ENCODE results near the gene TRAF3.

Gene TRAF3

DNA sequence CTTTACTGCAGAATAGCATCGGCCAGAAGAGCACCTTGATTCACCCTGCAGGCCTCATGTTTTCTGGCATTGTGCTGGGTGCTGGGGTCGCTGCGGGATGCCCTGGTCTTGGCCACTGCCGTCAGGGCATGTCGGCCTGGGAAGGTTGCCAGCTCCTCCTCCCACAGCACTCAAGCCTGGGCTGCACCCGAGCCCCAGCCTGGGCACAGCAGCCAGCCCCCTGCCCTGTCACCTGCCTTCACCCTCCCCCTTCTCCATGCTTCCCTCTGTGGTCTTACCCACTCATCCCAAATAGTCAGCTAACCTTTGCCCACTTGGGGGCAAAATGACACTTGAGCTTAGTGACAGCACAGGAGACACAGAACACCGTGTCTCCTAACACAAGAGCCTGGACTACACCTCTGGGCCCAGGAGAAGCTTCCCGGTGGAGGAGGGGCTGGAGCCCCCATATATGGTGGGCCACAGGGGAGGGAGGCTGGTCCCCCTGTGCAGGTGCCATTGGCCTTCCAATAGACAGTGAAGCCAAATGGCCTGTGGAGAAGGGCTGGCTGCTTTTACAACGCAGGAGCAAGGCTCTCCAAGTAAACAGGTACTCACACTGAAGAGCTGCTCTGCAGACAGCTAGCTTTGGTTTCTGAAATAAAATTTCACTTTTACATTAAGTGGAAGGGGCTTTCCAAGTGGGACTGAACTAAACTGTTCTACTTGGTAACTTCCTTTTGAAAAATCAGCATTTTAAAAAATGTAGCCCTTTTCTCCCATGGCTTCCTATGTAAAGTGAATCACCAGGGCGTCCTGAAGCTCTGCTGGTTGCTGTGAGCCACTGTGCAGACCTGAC lies 94.0 kb downstream of the TRAF3 start:
- TF ChIP-seq, protein P1, sequence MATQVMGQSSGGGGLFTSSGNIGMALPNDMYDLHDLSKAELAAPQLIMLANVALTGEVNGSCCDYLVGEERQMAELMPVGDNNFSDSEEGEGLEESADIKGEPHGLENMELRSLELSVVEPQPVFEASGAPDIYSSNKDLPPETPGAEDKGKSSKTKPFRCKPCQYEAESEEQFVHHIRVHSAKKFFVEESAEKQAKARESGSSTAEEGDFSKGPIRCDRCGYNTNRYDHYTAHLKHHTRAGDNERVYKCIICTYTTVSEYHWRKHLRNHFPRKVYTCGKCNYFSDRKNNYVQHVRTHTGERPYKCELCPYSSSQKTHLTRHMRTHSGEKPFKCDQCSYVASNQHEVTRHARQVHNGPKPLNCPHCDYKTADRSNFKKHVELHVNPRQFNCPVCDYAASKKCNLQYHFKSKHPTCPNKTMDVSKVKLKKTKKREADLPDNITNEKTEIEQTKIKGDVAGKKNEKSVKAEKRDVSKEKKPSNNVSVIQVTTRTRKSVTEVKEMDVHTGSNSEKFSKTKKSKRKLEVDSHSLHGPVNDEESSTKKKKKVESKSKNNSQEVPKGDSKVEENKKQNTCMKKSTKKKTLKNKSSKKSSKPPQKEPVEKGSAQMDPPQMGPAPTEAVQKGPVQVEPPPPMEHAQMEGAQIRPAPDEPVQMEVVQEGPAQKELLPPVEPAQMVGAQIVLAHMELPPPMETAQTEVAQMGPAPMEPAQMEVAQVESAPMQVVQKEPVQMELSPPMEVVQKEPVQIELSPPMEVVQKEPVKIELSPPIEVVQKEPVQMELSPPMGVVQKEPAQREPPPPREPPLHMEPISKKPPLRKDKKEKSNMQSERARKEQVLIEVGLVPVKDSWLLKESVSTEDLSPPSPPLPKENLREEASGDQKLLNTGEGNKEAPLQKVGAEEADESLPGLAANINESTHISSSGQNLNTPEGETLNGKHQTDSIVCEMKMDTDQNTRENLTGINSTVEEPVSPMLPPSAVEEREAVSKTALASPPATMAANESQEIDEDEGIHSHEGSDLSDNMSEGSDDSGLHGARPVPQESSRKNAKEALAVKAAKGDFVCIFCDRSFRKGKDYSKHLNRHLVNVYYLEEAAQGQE (IDR thresholded peaks at IDR 0.05; ENCODE audit: insufficient read depth in 1 of 2, low read depth in 2 of 2, low read length in 2 of 2), result no peak
- TF ChIP-seq TAF1 (IDR thresholded peaks at IDR 0.05; ENCODE audit: borderline replicate concordance, insufficient read depth, low read length) (no peak), FOXP2 (optimal IDR thresholded peaks at IDR 0.05; ENCODE audit: borderline replicate concordance, extremely low read depth, extremely low read length, insufficient read depth) (no peak), POLR2AphosphoS5 (IDR thresholded peaks at IDR 0.05; ENCODE audit: low read depth, low read length) (no peak), SIN3A (IDR thresholded peaks at IDR 0.05; ENCODE audit: borderline replicate concordance, insufficient read depth, low read length) (no peak)

DNA sequence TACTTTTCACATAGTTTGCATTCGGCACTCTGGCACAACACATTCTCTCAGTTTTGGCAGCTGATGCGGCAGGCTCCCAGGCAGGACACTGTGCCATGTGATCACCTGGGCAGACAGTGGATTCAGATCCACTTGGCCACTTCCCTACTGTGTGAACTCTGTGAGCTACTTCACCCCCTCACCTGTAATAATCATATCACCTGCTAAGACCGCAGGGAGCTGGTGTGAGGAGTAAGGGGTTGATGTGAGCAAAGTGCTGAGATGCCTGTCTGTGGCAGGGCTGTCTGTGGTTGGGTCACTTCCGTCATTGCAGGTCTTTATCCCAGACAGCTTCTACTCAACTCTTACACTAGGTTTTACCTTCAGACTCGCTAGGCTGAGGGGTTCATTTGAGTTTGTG lies 94.8 kb downstream of the TRAF3 start:
- TF ChIP-seq POLR2AphosphoS5 (IDR thresholded peaks at IDR 0.05; ENCODE audit: low read depth, low read length), result no peak
- TF ChIP-seq SIN3A (IDR thresholded peaks at IDR 0.05; ENCODE audit: borderline replicate concordance, insufficient read depth, low read length), result no peak

- TF ChIP-seq FOXP2 (optimal IDR thresholded peaks at IDR 0.05; ENCODE audit: borderline replicate concordance, extremely low read depth, extremely low read length, insufficient read depth), result no peak
- no peak for TF ChIP-seq SIN3A (IDR thresholded peaks at IDR 0.05; ENCODE audit: borderline replicate concordance, insufficient read depth, low read length)
Measured at GRCh38 chr14:102873131-102873530, 95.9 kb downstream of the TRAF3 start.

DNA sequence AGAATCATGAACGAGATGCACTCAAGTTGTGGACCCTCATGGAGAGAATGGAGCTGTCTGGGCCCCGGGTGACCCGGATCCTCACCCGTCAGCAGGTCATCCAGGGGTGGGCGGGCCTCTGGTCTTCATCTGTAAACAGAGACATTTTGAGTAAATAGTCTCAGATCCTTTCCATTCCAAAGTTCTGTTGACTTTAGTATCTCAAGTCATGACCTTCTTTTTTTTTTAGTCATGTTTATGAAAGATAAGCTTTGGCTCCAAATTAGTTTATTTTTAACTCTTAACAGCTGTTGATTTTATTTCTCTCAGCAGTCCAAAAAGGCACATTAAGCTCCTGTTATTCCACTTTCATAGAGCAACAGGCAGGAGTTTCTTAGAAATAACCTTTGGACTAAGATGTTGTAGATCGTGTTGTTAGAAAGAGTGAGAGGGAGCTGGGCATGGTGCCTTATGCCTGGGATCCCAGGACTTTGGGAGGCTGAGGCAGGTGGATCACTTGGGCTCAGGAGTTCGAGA lies 96.4 kb downstream of the TRAF3 start:
- TF ChIP-seq TAF1 (IDR thresholded peaks at IDR 0.05; ENCODE audit: borderline replicate concordance, insufficient read depth, low read length), result no peak

- TF ChIP-seq SIN3A (IDR thresholded peaks at IDR 0.05; ENCODE audit: borderline replicate concordance, insufficient read depth, low read length) (no peak), POLR2AphosphoS5 (IDR thresholded peaks at IDR 0.05; ENCODE audit: low read depth, low read length) (no peak), TAF1 (IDR thresholded peaks at IDR 0.05; ENCODE audit: borderline replicate concordance, insufficient read depth, low read length) (no peak), FOXP2 (optimal IDR thresholded peaks at IDR 0.05; ENCODE audit: borderline replicate concordance, extremely low read depth, extremely low read length, insufficient read depth) (no peak)
- TF ChIP-seq, protein P1 (IDR thresholded peaks at IDR 0.05; ENCODE audit: insufficient read depth in 1 of 2, low read depth in 2 of 2, low read length in 2 of 2), result no peak
Measured at GRCh38 chr14:102875652-102876051, 98.4 kb downstream of the TRAF3 start.

DNA sequence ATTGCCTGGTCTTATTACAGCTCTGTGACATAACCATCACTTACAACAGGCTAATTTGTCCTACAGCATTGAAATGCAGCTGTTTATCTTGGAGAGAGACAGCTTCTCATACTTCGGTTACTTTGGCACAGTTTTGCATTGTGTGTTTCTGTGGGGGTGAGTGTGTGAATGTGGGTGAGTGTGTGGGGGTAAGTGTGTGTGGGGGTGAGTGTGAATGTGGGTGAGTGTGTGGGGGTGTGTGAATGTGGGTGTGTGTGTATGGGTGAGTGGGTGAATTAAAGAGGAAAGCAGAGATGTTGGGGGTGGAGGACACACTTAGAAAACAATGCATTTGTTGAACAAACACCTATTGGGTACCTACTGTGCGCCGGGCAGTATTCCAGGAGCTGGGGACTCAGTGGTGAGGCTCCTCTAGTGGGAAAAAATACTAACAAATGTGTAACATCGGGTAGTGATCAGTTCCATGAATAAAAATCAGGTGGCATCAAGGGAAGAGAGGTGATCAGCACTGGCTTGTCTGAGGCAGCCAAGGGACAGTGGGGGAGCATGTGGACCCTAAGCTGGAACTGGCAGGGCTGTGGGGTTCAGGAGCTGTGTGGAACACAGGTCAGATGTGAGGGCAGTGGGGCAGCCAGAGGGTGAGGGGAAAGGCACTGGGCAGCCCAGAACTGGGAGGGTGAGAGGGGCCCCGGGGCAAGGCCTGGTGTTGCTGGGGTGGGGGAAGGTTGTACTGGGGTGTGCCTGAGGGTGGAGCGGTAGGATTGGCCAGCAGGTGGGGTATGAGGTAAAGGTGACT lies 101.1 kb downstream of the TRAF3 start:
- no peak for TF ChIP-seq TAF1 (IDR thresholded peaks at IDR 0.05; ENCODE audit: borderline replicate concordance, insufficient read depth, low read length)
- TF ChIP-seq SIN3A (IDR thresholded peaks at IDR 0.05; ENCODE audit: borderline replicate concordance, insufficient read depth, low read length), result no peak
- TF ChIP-seq, protein P1 (IDR thresholded peaks at IDR 0.05; ENCODE audit: insufficient read depth in 1 of 2, low read depth in 2 of 2, low read length in 2 of 2), result no peak
- no peak for TF ChIP-seq POLR2AphosphoS5 (IDR thresholded peaks at IDR 0.05; ENCODE audit: low read depth, low read length)
- TF ChIP-seq FOXP2 (optimal IDR thresholded peaks at IDR 0.05; ENCODE audit: borderline replicate concordance, extremely low read depth, extremely low read length, insufficient read depth), result no peak
